SK-MEL-5 (cell line): Measurements from ENCODE around the gene ZNF236. TPM values are rescaled to one million over a fixed set of nuclear protein-coding genes. Genes with fewer than 3 reads are reported as not detected.

Experiments used
- DNase-seq: peaks from one replicate; pipeline ENCODE4 v3.0.0-alpha.2; 2016; ENCODE audit warnings: low read depth, low spot score
- in situ Hi-C: cut with HindIII; loops from 2 replicates; pipeline ENCODE4 v1.10.0; 2016; ENCODE audit warnings: low sequenced_read_pairs, high pct_unique_total_duplicates, low pct_unique_long_range_greater_than_20kb
- total RNA-seq: library from RNA; depleted of rRNA; stranded (reverse); fragments of >200 nt; shearing (Covaris generic); gene quantifications from 2 replicates; pipeline ENCODE4 v1.2.3, GENCODE V29; 2014

Gene ZNF236
- total RNA-seq, 1 experiment from 2014 or later: 7.5 TPM

DNA sequence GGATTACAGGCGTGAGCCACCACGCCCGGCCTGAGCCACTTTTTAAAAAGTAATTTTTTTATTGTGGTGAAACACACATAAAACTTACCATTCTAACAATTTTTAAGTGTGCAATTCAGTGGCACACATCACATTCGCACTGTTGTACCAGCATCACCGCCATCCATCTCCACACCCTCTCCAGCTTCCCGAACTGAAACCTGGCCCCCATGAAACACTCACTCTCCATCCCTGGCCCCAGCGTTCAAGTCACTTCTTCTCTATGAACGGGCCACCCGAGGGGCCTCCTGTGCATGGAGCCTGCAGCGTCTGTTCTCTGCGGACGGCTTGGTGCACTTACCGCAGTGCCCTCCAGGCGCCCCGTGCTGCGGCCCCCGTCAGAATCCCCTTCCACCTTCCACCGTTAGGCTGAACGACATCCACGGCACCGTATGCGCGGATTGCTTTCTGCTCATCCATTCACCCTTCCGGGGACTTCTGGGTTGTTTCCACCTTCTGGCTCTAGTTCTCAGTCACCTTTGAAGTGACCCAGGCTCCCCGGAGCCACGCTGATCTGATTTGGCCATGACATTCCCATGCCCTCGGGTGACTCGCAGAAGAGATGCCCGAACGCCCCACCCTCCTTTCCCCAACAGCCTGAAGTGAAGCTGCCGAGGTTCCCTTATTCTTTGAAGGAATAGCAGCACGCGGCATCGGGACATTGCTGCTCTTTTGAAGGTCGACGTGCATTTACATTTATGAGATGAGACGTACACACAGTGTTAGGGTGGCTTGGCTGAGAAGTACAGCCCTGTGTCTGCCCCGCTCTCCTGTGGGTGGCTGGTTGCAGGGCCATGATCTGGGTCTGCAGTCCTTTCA is 175.8 kb downstream of the ZNF236 start:
- no peak for DNase-seq
- in situ Hi-C loops: no loop called here

GRCh38 chr18:76999077-76999476 is 176.7 kb downstream of the ZNF236 start:
- DNase-seq: no peak
- in situ Hi-C loops: no loop called here

GRCh38 chr18:77000527-77000926 is 178.2 kb downstream of the ZNF236 start:
- in situ Hi-C loops: no loop called here
- DNase-seq: peak; percentile 54

GRCh38 chr18:77001041-77001440 is 178.7 kb downstream of the ZNF236 start:
- in situ Hi-C loops: no loop called here
- no peak for DNase-seq

GRCh38 chr18:77001979-77002378 is 179.6 kb downstream of the ZNF236 start:
- DNase-seq: no peak
- in situ Hi-C loops: no loop called here

DNA sequence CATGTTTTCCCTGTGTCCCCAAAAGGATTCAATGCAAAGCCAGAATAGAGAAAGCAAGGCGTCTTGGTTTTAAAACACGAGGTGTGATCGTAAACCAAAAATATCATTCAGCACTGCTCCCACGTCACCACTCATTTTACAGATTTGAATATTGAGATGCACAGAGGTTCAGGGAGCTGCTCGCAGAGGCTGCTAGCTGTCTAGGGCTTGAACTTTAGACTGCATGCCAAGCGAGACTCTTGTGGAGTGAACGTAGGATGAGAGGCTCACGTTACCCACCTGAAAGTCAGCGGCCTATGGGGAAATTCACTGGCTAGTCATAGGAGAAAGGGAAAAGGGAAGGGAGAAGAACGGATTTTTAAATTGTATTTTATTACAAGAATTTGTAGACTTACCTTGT is 180.1 kb downstream of the ZNF236 start:
- DNase-seq: no peak
- in situ Hi-C loops: no loop called here

DNA sequence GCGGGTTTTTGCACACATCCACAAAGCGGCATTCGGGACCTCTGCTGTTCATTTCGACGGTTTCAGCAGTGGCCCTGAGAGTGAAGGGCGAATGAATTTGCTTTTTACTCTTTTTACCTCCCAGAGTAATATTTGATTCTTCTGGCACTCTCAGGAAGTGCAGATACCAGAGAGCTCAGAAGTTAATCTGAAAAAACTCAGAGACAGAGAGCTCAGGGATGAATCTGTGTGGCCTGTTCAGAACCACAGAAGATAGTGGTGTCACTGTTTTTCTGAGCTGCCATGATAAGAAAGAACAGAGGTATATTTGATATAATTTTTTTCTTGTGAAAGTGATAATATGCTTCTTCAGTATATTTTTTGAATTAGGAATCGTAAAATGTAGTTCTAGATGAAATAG is 181.0 kb downstream of the ZNF236 start:
- in situ Hi-C loops: no loop called here
- no peak for DNase-seq

DNA sequence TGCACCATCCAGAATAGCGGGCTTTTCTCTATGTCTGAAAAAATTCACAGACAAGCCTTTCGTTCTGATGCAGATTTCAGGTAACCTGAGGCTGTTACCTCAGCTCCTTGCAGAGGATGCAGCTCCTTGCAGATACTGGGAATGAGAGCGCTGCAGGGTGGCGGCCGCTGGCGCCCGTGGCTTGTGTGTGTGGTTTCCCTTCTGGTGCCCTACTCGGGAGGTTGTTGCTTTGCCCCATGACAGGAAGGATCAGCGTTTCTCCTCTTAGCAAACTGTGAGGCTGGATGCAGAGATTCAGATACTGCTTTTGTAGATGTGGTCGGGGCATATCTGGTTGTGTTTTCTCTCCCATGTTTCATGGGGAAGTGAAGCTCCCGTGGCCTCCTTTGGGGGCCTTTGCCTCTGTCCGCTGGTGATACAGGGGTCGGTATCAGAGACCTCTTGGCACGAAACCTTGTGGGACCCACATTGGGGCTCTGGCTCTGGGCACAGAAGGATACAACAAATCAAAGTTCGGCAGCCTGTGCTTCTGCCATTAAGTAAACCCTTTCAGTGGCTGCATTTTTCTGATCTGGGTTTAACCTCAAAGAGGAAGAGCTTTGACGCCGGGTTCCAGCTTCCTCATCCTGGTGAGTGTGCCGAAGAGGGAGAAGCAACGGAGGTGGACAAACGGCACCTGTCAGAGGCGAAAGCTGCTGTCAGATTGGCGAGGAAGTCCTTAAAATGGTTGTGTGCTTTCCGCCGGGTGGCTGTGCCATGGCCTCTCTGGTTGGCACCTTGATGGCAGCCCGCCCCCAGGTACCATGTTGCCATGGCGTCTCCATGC is 182.4 kb downstream of the ZNF236 start:
- DNase-seq: no peak
- in situ Hi-C loops: no loop called here

GRCh38 chr18:77005651-77006195 is 183.4 kb downstream of the ZNF236 start:
- in situ Hi-C loops: no loop called here
- no peak for DNase-seq

- in situ Hi-C loops: no loop called here
Measured at GRCh38 chr18:77006305-77007175, 184.2 kb downstream of the ZNF236 start.

GRCh38 chr18:77007251-77007650 is 184.9 kb downstream of the ZNF236 start:
- in situ Hi-C loops: no loop called here
- no peak for DNase-seq

More at GRCh38 chr18:77006305-77007175, 184.2 kb downstream of the ZNF236 start:
- no peak for DNase-seq

DNA sequence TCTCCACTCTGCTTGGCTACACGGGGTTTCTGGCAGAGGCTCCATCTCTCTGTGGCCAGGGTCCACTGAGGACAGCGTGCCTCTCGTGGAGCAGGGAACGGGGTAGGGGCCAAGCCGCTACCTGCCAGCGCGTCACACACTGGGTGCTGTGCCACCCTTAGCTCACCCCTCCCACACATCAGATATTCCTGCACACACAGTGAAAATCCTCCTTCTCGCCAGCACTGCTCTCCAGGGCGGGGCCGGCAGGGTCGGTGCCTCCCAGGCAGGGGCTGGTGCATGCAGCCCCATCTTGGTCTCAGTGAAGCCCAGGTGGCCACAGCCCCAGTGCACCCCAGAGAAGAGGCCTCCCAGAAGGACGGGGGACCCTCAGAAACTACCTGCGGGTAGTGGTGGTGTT is 185.6 kb downstream of the ZNF236 start:
- in situ Hi-C loops: no loop called here
- DNase-seq: no peak

DNA sequence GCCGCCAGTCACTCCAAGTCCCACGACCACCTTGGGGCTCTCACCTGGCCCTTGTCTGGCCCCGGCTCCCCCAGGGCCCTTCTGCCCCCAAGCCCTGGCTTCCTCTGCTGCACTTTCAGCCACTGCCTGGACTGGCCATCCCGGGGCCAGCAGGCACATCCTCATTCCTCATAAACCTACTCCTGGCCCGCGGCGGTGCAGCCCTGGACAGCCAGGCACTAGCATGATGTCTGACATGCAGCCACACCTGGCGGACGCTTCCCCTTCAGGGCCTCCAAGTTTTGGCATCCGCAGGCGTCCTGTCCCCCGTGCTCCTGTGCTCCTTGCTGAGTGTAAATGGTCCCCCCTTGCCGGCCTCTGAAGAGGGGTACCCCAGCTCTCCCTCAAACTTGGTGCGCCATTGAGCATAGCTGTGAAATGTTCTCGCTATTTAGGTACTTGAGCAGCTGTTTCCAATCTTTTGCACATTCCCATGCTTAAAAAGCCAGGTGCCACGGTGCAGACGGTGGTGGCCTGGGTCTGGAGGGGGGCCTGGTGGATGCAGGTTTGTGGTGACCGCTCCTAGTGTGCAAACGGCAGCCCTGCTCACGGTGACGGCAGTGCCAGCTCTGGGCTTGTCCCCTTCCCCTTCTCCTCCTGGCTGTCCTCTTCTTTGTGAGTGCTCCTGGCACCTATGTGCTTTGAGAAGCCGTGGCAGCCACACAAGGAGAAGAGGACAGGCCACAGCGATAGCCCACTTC is 186.4 kb downstream of the ZNF236 start:
- no peak for DNase-seq
- in situ Hi-C loops: no loop called here

GRCh38 chr18:77009675-77010074 is 187.3 kb downstream of the ZNF236 start:
- in situ Hi-C loops: no loop called here
- no peak for DNase-seq

GRCh38 chr18:77012120-77012519 is 189.8 kb downstream of the ZNF236 start:
- DNase-seq: no peak
- in situ Hi-C loops: no loop called here

GRCh38 chr18:77012806-77013541 is 190.6 kb downstream of the ZNF236 start:
- in situ Hi-C loops: no loop called here
- peak; percentile 44 for DNase-seq
